Measurements from ENCODE around the gene GNAO1.

GRCh38 chr16:56181401-56181800, 9.9 kb upstream of the GNAO1 start:
- TF ChIP-seq JUND (IDR thresholded peaks at IDR 0.05) (no peak), CTCF (IDR thresholded peaks at IDR 0.05) (no peak), EZH2phosphoT487 (IDR thresholded peaks at IDR 0.05; ENCODE audit: borderline replicate concordance, low read depth) (no peak), EP300 (IDR thresholded peaks at IDR 0.05; ENCODE audit: borderline replicate concordance in 1 of 2, low read depth in 1 of 2, low read length in 1 of 2) (no peak), RAD21 (IDR thresholded peaks at IDR 0.05; ENCODE audit: low read length) (no peak), FOSL2 (IDR thresholded peaks at IDR 0.05; ENCODE audit: borderline replicate concordance, low read depth) (no peak), TEAD4 (IDR thresholded peaks at IDR 0.05; ENCODE audit: borderline replicate concordance, insufficient read depth) (no peak)
